Measurements from ENCODE around the gene ETV4.

Gene ETV4

GRCh38 chr17:43562679-43563599 lies 16.8 kb upstream of the ETV4 start:
- CTCF ChIA-PET: interaction anchor here (1.4 to 2.8 kb wide), 2 partner anchors 14 to 111 kb away, joined by 4 to 10 read pairs; no protein-coding TSS in a partner anchor
- Mint-ChIP-seq H3K36me3 (no peaks in the 10 kb centered on the region), H3K27me3 (peaks cover 49% of the 10 kb centered on the region), H3K4me1 (peaks cover 2% of the 10 kb centered on the region), H3K27ac (no peak overlapping the region), H3K9me3 (no peaks in the 10 kb centered on the region), H3K4me3 (no peak overlapping the region)
- no peak for DNase-seq

- Mint-ChIP-seq H3K27me3 (peaks cover 49% of the 10 kb centered on the region), H3K4me1 (peaks cover 7% of the 10 kb centered on the region), H3K36me3 (no peaks in the 10 kb centered on the region), H3K4me3 (no peak overlapping the region), H3K9me3 (no peaks in the 10 kb centered on the region), H3K27ac (no peak overlapping the region)
- CTCF ChIA-PET: interaction anchor here (2.8 kb wide), 1 partner anchor 17 kb away, joined by 10 read pairs; no protein-coding TSS in a partner anchor
- DNase-seq: no peak
Measured at GRCh38 chr17:43560461-43561427, 14.6 kb upstream of the ETV4 start.

- Mint-ChIP-seq H3K4me3 (no peak overlapping the region), H3K27me3 (peaks cover 54% of the 10 kb centered on the region), H3K27ac (no peak overlapping the region), H3K36me3 (no peaks in the 10 kb centered on the region), H3K4me1 (peaks cover 7% of the 10 kb centered on the region), H3K9me3 (no peaks in the 10 kb centered on the region)
- CTCF ChIA-PET: interaction anchor here (1.4 kb wide), 1 partner anchor 18 kb away, joined by 5 read pairs; no protein-coding TSS in a partner anchor
- no peak for DNase-seq
Measured at GRCh38 chr17:43559161-43559816, 13.1 kb upstream of the ETV4 start.

GRCh38 chr17:43558805-43559160 lies 12.6 kb upstream of the ETV4 start:
- DNase-seq: no peak
- Mint-ChIP-seq H3K4me1 (peaks cover 7% of the 10 kb centered on the region), H3K27ac (no peak overlapping the region), H3K27me3 (peaks cover 57% of the 10 kb centered on the region), H3K4me3 (no peak overlapping the region), H3K36me3 (no peaks in the 10 kb centered on the region), H3K9me3 (no peaks in the 10 kb centered on the region)
- CTCF ChIA-PET: interaction anchor here (1.4 kb wide), 1 partner anchor 19 kb away, joined by 5 read pairs; no protein-coding TSS in a partner anchor

GRCh38 chr17:43556292-43556691 lies 10.2 kb upstream of the ETV4 start:
- H3K9me3 Mint-ChIP-seq: no peaks in the 10 kb centered on the region
- H3K27me3 Mint-ChIP-seq: peaks cover 52% of the 10 kb centered on the region
- CTCF ChIA-PET: no interaction called here

GRCh38 chr17:43554857-43555256 lies 8.7 kb upstream of the ETV4 start:
- no peak overlapping the region for H3K4me3 Mint-ChIP-seq
- H3K9me3 Mint-ChIP-seq: no peaks in the 10 kb centered on the region
- peaks cover 6% of the 10 kb centered on the region for H3K4me1 Mint-ChIP-seq
- H3K36me3 Mint-ChIP-seq: no peaks in the 10 kb centered on the region
- H3K27me3 Mint-ChIP-seq: peaks cover 49% of the 10 kb centered on the region
- no peak for DNase-seq
- CTCF ChIA-PET: interaction anchor here (0.8 to 1.1 kb wide), 2 partner anchors 21 to 211 kb away, joined by 4 to 5 read pairs; no protein-coding TSS in a partner anchor
- no peak overlapping the region for H3K27ac Mint-ChIP-seq

More at GRCh38 chr17:43556292-43556691, 10.2 kb upstream of the ETV4 start:
- DNase-seq: no peak
- Mint-ChIP-seq H3K27ac (no peak overlapping the region), H3K4me1 (peaks cover 7% of the 10 kb centered on the region), H3K4me3 (no peak overlapping the region), H3K36me3 (no peaks in the 10 kb centered on the region)

GRCh38 chr17:43553573-43553972 lies 7.4 kb upstream of the ETV4 start:
- Mint-ChIP-seq H3K27me3 (peaks cover 53% of the 10 kb centered on the region), H3K9me3 (no peaks in the 10 kb centered on the region), H3K27ac (no peak overlapping the region), H3K36me3 (no peaks in the 10 kb centered on the region), H3K4me3 (no peak overlapping the region), H3K4me1 (peaks cover 5% of the 10 kb centered on the region)
- CTCF ChIA-PET: no interaction called here
- no peak for DNase-seq

- no peak overlapping the region for H3K4me3 Mint-ChIP-seq
- no peaks in the 10 kb centered on the region for H3K36me3 Mint-ChIP-seq
- no peak overlapping the region for H3K27ac Mint-ChIP-seq
- H3K4me1 Mint-ChIP-seq: peaks cover 8% of the 10 kb centered on the region
- CTCF ChIA-PET: no interaction called here
- H3K27me3 Mint-ChIP-seq: peaks cover 64% of the 10 kb centered on the region
- H3K9me3 Mint-ChIP-seq: no peaks in the 10 kb centered on the region
- DNase-seq: no peak
Measured at GRCh38 chr17:43552229-43552837, 6.2 kb upstream of the ETV4 start.

- Mint-ChIP-seq H3K36me3 (no peaks in the 10 kb centered on the region), H3K4me1 (peaks cover 13% of the 10 kb centered on the region), H3K27me3 (peaks cover 78% of the 10 kb centered on the region), H3K27ac (no peak overlapping the region), H3K4me3 (no peak overlapping the region), H3K9me3 (no peaks in the 10 kb centered on the region)
- CTCF ChIA-PET: no interaction called here
- no peak for DNase-seq
Measured at GRCh38 chr17:43550754-43551153, 4.6 kb upstream of the ETV4 start.

GRCh38 chr17:43549496-43549895 lies 3.4 kb upstream of the ETV4 start:
- peaks cover 82% of the 10 kb centered on the region for H3K27me3 Mint-ChIP-seq
- CTCF ChIA-PET: no interaction called here

GRCh38 chr17:43548689-43549379 lies 2.7 kb upstream of the ETV4 start:
- Mint-ChIP-seq H3K4me1 (peaks cover 20% of the 10 kb centered on the region), H3K27me3 (peaks cover 82% of the 10 kb centered on the region), H3K4me3 (no peak overlapping the region), H3K27ac (no peak overlapping the region), H3K9me3 (no peaks in the 10 kb centered on the region), H3K36me3 (no peaks in the 10 kb centered on the region)
- no peak for DNase-seq
- CTCF ChIA-PET: no interaction called here

More at GRCh38 chr17:43549496-43549895, 3.4 kb upstream of the ETV4 start:
- peaks cover 20% of the 10 kb centered on the region for H3K4me1 Mint-ChIP-seq
- H3K4me3 Mint-ChIP-seq: no peak overlapping the region
- H3K36me3 Mint-ChIP-seq: no peaks in the 10 kb centered on the region
- no peak for DNase-seq
- H3K27ac Mint-ChIP-seq: no peak overlapping the region
- no peaks in the 10 kb centered on the region for H3K9me3 Mint-ChIP-seq

GRCh38 chr17:43547659-43548256 lies 1.6 kb upstream of the ETV4 start:
- peaks cover 20% of the 10 kb centered on the region for H3K4me1 Mint-ChIP-seq
- peak overlapping the region; percentile 71 for H3K4me3 Mint-ChIP-seq
- CTCF ChIA-PET: no interaction called here
- no peak for DNase-seq
- H3K27ac Mint-ChIP-seq: no peak overlapping the region
- H3K9me3 Mint-ChIP-seq: no peaks in the 10 kb centered on the region
- H3K27me3 Mint-ChIP-seq: peaks cover 82% of the 10 kb centered on the region
- no peaks in the 10 kb centered on the region for H3K36me3 Mint-ChIP-seq

GRCh38 chr17:43547189-43547550 lies 1.0 kb upstream of the ETV4 start:
- peaks cover 20% of the 10 kb centered on the region for H3K4me1 Mint-ChIP-seq
- no peaks in the 10 kb centered on the region for H3K36me3 Mint-ChIP-seq
- H3K4me3 Mint-ChIP-seq: peak overlapping the region; percentile 71
- no peaks in the 10 kb centered on the region for H3K9me3 Mint-ChIP-seq
- no peak overlapping the region for H3K27ac Mint-ChIP-seq
- DNase-seq: no peak
- peaks cover 82% of the 10 kb centered on the region for H3K27me3 Mint-ChIP-seq
- CTCF ChIA-PET: interaction anchor here (0.8 to 1.1 kb wide), 2 partner anchors 27 to 154 kb away, joined by 3 to 5 read pairs; no protein-coding TSS in a partner anchor

Data from activated naive CD4-positive, alpha-beta T cell treated with anti-CD3 and anti-CD28 coated beads, Interleukin-2, amount 10 ng/mL, durations not matched to agents 7 days and 5 days (primary cell).